Nephron progenitor cell (in vitro differentiated cells): ENCODE data around the gene PLXNA4.

Source experiments
- DNase-seq: peaks from one replicate; pipeline ENCODE4 v3.0.0; 2021
- H3K27ac Mint-ChIP-seq: 2 replicates; pipeline ENCODE4 v1.8.0; 2021; ENCODE audit warnings: mild to moderate bottlenecking, moderate library complexity, mixed read lengths
- H3K27me3 Mint-ChIP-seq: 2 replicates; pipeline ENCODE4 v1.8.0; 2021; ENCODE audit warnings: mild to moderate bottlenecking, low read depth, mixed read lengths; ENCODE audit not compliant: poor library complexity
- H3K36me3 Mint-ChIP-seq: 2 replicates; pipeline ENCODE4 v1.8.0; 2021; ENCODE audit warnings: low read depth, mixed read lengths
- H3K4me1 Mint-ChIP-seq: 2 replicates; pipeline ENCODE4 v1.8.0; 2021; ENCODE audit warnings: mixed read lengths
- H3K4me3 Mint-ChIP-seq: 2 replicates; pipeline ENCODE4 v1.8.0; 2021; ENCODE audit warnings: mild to moderate bottlenecking, moderate library complexity, mixed read lengths
- H3K9me3 Mint-ChIP-seq: 2 replicates; pipeline ENCODE4 v1.8.0; 2021; ENCODE audit warnings: mild to moderate bottlenecking, moderate library complexity, mixed read lengths
- CTCF ChIP-seq: fragments of 200-600 bp; sonication (generic); IDR thresholded peaks from 2 replicates; pipeline ENCODE4 v1.5.0; 2021; ENCODE audit warnings: antibody characterized with exemption

Gene PLXNA4

GRCh38 chr7:132108563-132108962 is 467.7 kb downstream of the PLXNA4 start:
- no peak for TF ChIP-seq CTCF
- H3K27ac Mint-ChIP-seq = no peak overlapping the region
- no peak overlapping the region for H3K4me3 Mint-ChIP-seq

GRCh38 chr7:132106491-132106890 is 469.8 kb downstream of the PLXNA4 start:
- no peak for DNase-seq
- Mint-ChIP-seq H3K27me3 (peaks cover 46% of the 10 kb centered on the region), H3K36me3 (no peaks in the 10 kb centered on the region), H3K9me3 (no peaks in the 10 kb centered on the region), H3K4me1 (no peaks in the 10 kb centered on the region), H3K4me3 (no peak overlapping the region), H3K27ac (no peak overlapping the region)
- no peak for TF ChIP-seq CTCF

More at GRCh38 chr7:132108563-132108962, 467.7 kb downstream of the PLXNA4 start:
- Mint-ChIP-seq H3K27me3 (peaks cover 40% of the 10 kb centered on the region), H3K9me3 (no peaks in the 10 kb centered on the region), H3K36me3 (no peaks in the 10 kb centered on the region), H3K4me1 (peaks cover 17% of the 10 kb centered on the region)
- DNase-seq = no peak

- H3K9me3 Mint-ChIP-seq = no peaks in the 10 kb centered on the region
- no peak overlapping the region for H3K27ac Mint-ChIP-seq
- H3K4me3 Mint-ChIP-seq = no peak overlapping the region
- H3K4me1 Mint-ChIP-seq = no peaks in the 10 kb centered on the region
- TF ChIP-seq CTCF = no peak
- no peak for DNase-seq
- peaks cover 43% of the 10 kb centered on the region for H3K27me3 Mint-ChIP-seq
- no peaks in the 10 kb centered on the region for H3K36me3 Mint-ChIP-seq
These were observed 471.2 kb downstream of the PLXNA4 start for GRCh38 chr7:132105096-132105495.

GRCh38 chr7:132103718-132104117 is 472.6 kb downstream of the PLXNA4 start:
- no peak for DNase-seq
- H3K9me3 Mint-ChIP-seq = no peaks in the 10 kb centered on the region

GRCh38 chr7:132102942-132103341 is 473.3 kb downstream of the PLXNA4 start:
- Mint-ChIP-seq H3K27ac (no peak overlapping the region), H3K4me3 (no peak overlapping the region), H3K4me1 (no peaks in the 10 kb centered on the region), H3K9me3 (no peaks in the 10 kb centered on the region), H3K36me3 (no peaks in the 10 kb centered on the region), H3K27me3 (peaks cover 34% of the 10 kb centered on the region)
- no peak for TF ChIP-seq CTCF
- DNase-seq = no peak

More at GRCh38 chr7:132103718-132104117, 472.6 kb downstream of the PLXNA4 start:
- TF ChIP-seq CTCF = no peak
- no peaks in the 10 kb centered on the region for H3K4me1 Mint-ChIP-seq
- peaks cover 40% of the 10 kb centered on the region for H3K27me3 Mint-ChIP-seq
- no peak overlapping the region for H3K27ac Mint-ChIP-seq
- H3K4me3 Mint-ChIP-seq = no peak overlapping the region
- no peaks in the 10 kb centered on the region for H3K36me3 Mint-ChIP-seq

- Mint-ChIP-seq H3K27ac (no peak overlapping the region), H3K9me3 (no peaks in the 10 kb centered on the region), H3K27me3 (peaks cover 31% of the 10 kb centered on the region), H3K4me1 (no peaks in the 10 kb centered on the region), H3K4me3 (no peak overlapping the region), H3K36me3 (no peaks in the 10 kb centered on the region)
- no peak for DNase-seq
- no peak for TF ChIP-seq CTCF
These were observed 473.9 kb downstream of the PLXNA4 start for GRCh38 chr7:132102391-132102790.
